ENCODE measurements around the gene SRSF2.

DNA sequence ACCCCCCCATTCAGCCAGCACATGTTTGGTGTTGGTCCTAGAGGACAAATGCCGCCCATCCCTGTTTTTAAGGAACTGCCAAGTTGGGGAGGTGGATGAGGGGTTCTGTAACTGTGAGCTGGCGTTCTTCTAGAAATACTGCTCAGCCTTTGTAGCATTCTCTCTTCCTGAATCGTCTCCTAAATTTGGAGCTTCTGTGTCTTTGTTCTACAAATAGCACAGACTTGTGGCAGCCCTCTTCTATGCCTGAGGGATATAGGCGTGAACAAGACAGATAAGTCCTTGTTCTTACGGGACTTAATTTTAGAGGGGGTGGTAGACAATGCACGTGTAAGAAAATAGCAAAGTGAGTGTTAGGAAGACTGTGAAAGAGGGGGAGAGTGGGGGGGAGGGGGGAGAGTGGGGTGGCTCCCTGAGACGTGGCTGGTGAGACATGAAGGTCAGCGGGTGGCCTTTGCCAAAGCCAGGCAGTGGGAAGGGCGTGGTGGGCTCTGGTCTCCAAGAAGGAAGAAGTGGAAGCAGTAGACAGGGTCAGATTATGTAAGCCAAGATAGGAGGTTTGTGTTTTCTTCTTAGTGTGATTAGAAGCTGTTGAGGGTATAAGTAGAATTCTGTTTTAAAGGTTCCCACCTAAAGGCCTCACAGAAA, 10.7 kb upstream of the SRSF2 start:
- TF ChIP-seq EZH2 (IDR thresholded peaks at IDR 0.05; ENCODE audit: insufficient read depth, poor library complexity, severe bottlenecking) (no peak), EZH2phosphoT487 (IDR thresholded peaks at IDR 0.05; ENCODE audit: insufficient read depth, low read depth) (no peak)
